ENCODE measurements around the gene DSCAM. TPM values are rescaled to one million over a fixed set of nuclear protein-coding genes. Genes with fewer than 3 reads are reported as not detected.

Gene DSCAM
- polyA plus RNA-seq, 1 donor: 0.85 TPM

- no peak for DNase-seq
- H3K9me3 ChIP-seq (ENCODE audit: control insufficient read depth, low read depth, low read length): no peaks in the 10 kb centered on the region
- no peak overlapping the region for H3K4me3 ChIP-seq (ENCODE audit: low read length)
- 100% methylated on average over 1 of the region's 5 CpGs for WGBS (ENCODE audit: insufficient coverage, low lambda C conversion rate)
- H3K36me3 ChIP-seq (ENCODE audit: control insufficient read depth, insufficient read depth, low read length): no peaks in the 10 kb centered on the region
- no peak overlapping the region for H3K27ac ChIP-seq (ENCODE audit: low read length)
- H3K27me3 ChIP-seq (ENCODE audit: control insufficient read depth, insufficient read depth, low read length): no peaks in the 10 kb centered on the region
- H3K4me1 ChIP-seq (ENCODE audit: control insufficient read depth, insufficient read depth, low read length): no peaks in the 10 kb centered on the region
Measured at GRCh38 chr21:40383951-40384350, 463.0 kb downstream of the DSCAM start.

GRCh38 chr21:40381111-40381510, 465.8 kb downstream of the DSCAM start:
- Histone ChIP-seq H3K9me3 (ENCODE audit: control insufficient read depth, low read depth, low read length) (no peaks in the 10 kb centered on the region), H3K4me3 (ENCODE audit: low read length) (no peak overlapping the region), H3K27me3 (ENCODE audit: control insufficient read depth, insufficient read depth, low read length) (no peaks in the 10 kb centered on the region), H3K27ac (ENCODE audit: low read length) (no peak overlapping the region), H3K36me3 (ENCODE audit: control insufficient read depth, insufficient read depth, low read length) (no peaks in the 10 kb centered on the region), H3K4me1 (ENCODE audit: control insufficient read depth, insufficient read depth, low read length) (no peaks in the 10 kb centered on the region)
- WGBS (ENCODE audit: insufficient coverage, low lambda C conversion rate): 100% methylated on average over 1 of the region's 5 CpGs
- no peak for DNase-seq

DNA sequence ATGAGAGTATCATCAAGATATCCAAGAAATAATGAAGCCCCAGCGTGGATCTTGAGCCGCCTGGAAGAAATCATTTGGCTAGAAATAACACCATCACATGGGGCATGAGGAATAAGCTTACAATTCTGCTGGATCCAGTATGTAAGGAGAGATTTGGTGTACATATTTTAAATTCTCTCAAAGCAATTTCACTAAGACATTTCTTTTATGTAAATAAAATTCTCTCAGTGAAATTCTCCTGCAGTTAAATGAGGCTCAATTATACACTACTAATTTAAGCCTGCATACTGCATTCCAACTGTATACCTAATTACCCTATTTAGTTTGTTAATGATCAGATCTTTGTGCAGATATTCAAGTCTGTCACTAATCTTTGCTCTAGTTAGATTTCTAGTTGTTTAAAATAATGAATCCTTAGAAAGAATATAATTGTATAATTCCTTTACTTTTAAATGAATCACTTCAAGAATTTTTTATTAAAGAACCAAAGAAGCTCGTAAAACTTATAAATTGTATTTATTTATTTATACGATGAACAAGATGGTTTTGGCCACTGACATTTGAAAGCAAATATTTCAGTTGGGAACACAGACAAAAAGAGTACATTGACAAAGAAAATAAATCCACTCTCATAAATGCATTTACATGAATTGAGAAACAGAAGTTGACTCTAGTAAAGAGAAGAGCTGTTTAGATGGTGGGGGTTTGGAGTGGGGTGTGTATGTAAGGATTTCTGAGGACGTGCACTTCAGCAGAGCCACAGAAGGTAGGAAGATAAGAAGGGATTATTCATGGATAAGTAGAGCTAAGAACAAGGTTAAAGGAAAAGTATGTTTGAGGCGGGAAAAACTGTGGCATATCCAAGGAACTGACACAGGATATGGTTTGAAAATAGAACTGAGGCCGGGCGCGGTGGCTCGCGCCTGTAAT, 466.8 kb downstream of the DSCAM start:
- Histone ChIP-seq H3K27me3 (ENCODE audit: control insufficient read depth, insufficient read depth, low read length) (no peaks in the 10 kb centered on the region), H3K4me3 (ENCODE audit: low read length) (no peak overlapping the region), H3K4me1 (ENCODE audit: control insufficient read depth, insufficient read depth, low read length) (no peaks in the 10 kb centered on the region), H3K27ac (ENCODE audit: low read length) (no peak overlapping the region), H3K36me3 (ENCODE audit: control insufficient read depth, insufficient read depth, low read length) (no peaks in the 10 kb centered on the region), H3K9me3 (ENCODE audit: control insufficient read depth, low read depth, low read length) (no peaks in the 10 kb centered on the region)
- no peak for DNase-seq
- WGBS (ENCODE audit: insufficient coverage, low lambda C conversion rate): 65% methylated on average over 4 of the region's 11 CpGs

- no peaks in the 10 kb centered on the region for H3K9me3 ChIP-seq (ENCODE audit: control insufficient read depth, low read depth, low read length)
- H3K36me3 ChIP-seq (ENCODE audit: control insufficient read depth, insufficient read depth, low read length): no peaks in the 10 kb centered on the region
- no peaks in the 10 kb centered on the region for H3K4me1 ChIP-seq (ENCODE audit: control insufficient read depth, insufficient read depth, low read length)
- 100% methylated on average over 1 of the region's 5 CpGs for whole genome bisulfite sequencing (ENCODE audit: insufficient coverage, low lambda C conversion rate)
- H3K4me3 ChIP-seq (ENCODE audit: low read length): no peak overlapping the region
- H3K27me3 ChIP-seq (ENCODE audit: control insufficient read depth, insufficient read depth, low read length): no peaks in the 10 kb centered on the region
- H3K27ac ChIP-seq (ENCODE audit: low read length): no peak overlapping the region
- no peak for DNase-seq
Measured at GRCh38 chr21:40377135-40377534, 469.8 kb downstream of the DSCAM start.

DNA sequence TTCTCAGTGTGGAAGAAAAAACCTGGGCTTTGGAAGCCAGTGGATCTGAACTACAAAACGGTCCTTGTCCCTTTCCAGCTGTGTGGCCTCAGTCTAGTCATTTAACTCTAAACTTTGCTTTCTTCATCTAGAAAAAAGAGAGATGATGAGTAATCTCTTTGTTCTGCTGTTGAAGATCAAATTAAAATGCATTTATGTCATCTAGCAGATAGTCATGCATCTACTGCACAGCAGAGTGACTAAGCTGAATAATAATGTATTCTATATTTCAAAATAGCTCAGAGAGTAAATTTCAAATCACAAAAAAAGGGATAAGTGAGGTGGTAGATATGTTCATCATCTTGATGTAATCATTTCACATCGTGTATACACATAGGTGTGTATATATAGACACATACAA, 473.2 kb downstream of the DSCAM start:
- WGBS (ENCODE audit: insufficient coverage, low lambda C conversion rate): no CpG with 5 or more reads among the region's 2 CpGs
- no peak for DNase-seq
- Histone ChIP-seq H3K4me3 (ENCODE audit: low read length) (no peak overlapping the region), H3K9me3 (ENCODE audit: control insufficient read depth, low read depth, low read length) (no peaks in the 10 kb centered on the region), H3K36me3 (ENCODE audit: control insufficient read depth, insufficient read depth, low read length) (no peaks in the 10 kb centered on the region), H3K4me1 (ENCODE audit: control insufficient read depth, insufficient read depth, low read length) (no peaks in the 10 kb centered on the region), H3K27ac (ENCODE audit: low read length) (no peak overlapping the region), H3K27me3 (ENCODE audit: control insufficient read depth, insufficient read depth, low read length) (no peaks in the 10 kb centered on the region)

- Histone ChIP-seq H3K27me3 (ENCODE audit: control insufficient read depth, insufficient read depth, low read length) (no peaks in the 10 kb centered on the region), H3K27ac (ENCODE audit: low read length) (no peak overlapping the region), H3K36me3 (ENCODE audit: control insufficient read depth, insufficient read depth, low read length) (no peaks in the 10 kb centered on the region), H3K9me3 (ENCODE audit: control insufficient read depth, low read depth, low read length) (no peaks in the 10 kb centered on the region), H3K4me1 (ENCODE audit: control insufficient read depth, insufficient read depth, low read length) (no peaks in the 10 kb centered on the region), H3K4me3 (ENCODE audit: low read length) (no peak overlapping the region)
- WGBS (ENCODE audit: insufficient coverage, low lambda C conversion rate): 67% methylated on average over 1 of the region's 2 CpGs
- DNase-seq: no peak
Measured at GRCh38 chr21:40372506-40372905, 474.5 kb downstream of the DSCAM start.

GRCh38 chr21:40371329-40371728, 475.6 kb downstream of the DSCAM start:
- H3K27ac ChIP-seq (ENCODE audit: low read length): no peak overlapping the region
- H3K27me3 ChIP-seq (ENCODE audit: control insufficient read depth, insufficient read depth, low read length): no peaks in the 10 kb centered on the region
- no peak for DNase-seq
- H3K9me3 ChIP-seq (ENCODE audit: control insufficient read depth, low read depth, low read length): no peaks in the 10 kb centered on the region
- 81% methylated on average over 4 of the region's 4 CpGs for WGBS (ENCODE audit: insufficient coverage, low lambda C conversion rate)
- H3K36me3 ChIP-seq (ENCODE audit: control insufficient read depth, insufficient read depth, low read length): no peaks in the 10 kb centered on the region
- no peak overlapping the region for H3K4me3 ChIP-seq (ENCODE audit: low read length)
- H3K4me1 ChIP-seq (ENCODE audit: control insufficient read depth, insufficient read depth, low read length): no peaks in the 10 kb centered on the region

GRCh38 chr21:40356644-40357043, 490.3 kb downstream of the DSCAM start:
- WGBS (ENCODE audit: insufficient coverage, low lambda C conversion rate): 100% methylated on average over 1 of the region's 2 CpGs
- no peaks in the 10 kb centered on the region for H3K36me3 ChIP-seq (ENCODE audit: control insufficient read depth, insufficient read depth, low read length)
- no peaks in the 10 kb centered on the region for H3K27me3 ChIP-seq (ENCODE audit: control insufficient read depth, insufficient read depth, low read length)
- no peaks in the 10 kb centered on the region for H3K9me3 ChIP-seq (ENCODE audit: control insufficient read depth, low read depth, low read length)
- no peak for DNase-seq
- no peak overlapping the region for H3K27ac ChIP-seq (ENCODE audit: low read length)
- H3K4me3 ChIP-seq (ENCODE audit: low read length): no peak overlapping the region
- no peaks in the 10 kb centered on the region for H3K4me1 ChIP-seq (ENCODE audit: control insufficient read depth, insufficient read depth, low read length)

DNA sequence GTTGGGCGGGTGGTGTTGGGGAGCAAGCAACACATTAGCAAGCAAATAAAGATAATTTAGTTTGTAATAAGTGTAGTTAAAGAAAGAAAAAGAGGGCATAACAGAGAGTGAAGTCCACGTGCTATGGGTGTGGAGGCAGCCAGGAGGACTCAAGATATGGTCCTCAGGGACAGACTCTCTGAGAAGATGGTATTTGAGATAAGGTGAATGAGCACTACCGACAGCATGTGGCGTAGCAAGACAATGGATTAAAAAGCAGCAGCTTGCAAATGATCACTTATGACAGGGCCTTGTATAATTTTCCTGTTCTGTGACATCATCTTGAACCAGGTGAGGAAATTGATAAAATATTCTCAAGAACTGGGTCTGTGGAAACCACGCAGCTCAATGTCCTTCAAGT, 491.9 kb downstream of the DSCAM start:
- 59% methylated on average over 2 of the region's 5 CpGs for WGBS (ENCODE audit: insufficient coverage, low lambda C conversion rate)
- DNase-seq: no peak

DNA sequence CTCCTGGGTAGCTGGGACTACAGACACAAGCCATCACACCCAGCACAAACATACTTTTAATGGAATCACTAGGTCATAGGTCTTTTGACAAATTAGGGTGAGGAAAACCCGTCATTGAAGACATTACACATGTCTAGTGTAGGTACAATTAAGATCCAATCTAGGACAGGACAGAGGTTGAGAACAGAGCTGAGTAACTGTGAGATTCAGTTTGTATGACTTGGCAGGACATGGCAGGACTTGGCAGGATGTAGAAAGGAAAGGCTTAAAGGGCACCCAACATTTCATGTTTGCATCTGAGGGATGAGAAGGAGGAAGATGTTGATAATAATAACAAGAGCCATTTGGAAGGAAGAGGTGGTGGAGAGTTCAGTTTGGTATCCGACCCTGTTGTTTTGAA, 496.0 kb downstream of the DSCAM start:
- H3K27ac ChIP-seq (ENCODE audit: low read length): no peak overlapping the region
- H3K27me3 ChIP-seq (ENCODE audit: control insufficient read depth, insufficient read depth, low read length): no peaks in the 10 kb centered on the region
- H3K9me3 ChIP-seq (ENCODE audit: control insufficient read depth, low read depth, low read length): no peaks in the 10 kb centered on the region
- no peaks in the 10 kb centered on the region for H3K4me1 ChIP-seq (ENCODE audit: control insufficient read depth, insufficient read depth, low read length)
- no peaks in the 10 kb centered on the region for H3K36me3 ChIP-seq (ENCODE audit: control insufficient read depth, insufficient read depth, low read length)
- no peak for DNase-seq
- 79% methylated on average over 2 of the region's 2 CpGs for WGBS (ENCODE audit: insufficient coverage, low lambda C conversion rate)
- H3K4me3 ChIP-seq (ENCODE audit: low read length): no peak overlapping the region

More for the DNA sequence above, 491.9 kb downstream of the DSCAM start:
- Histone ChIP-seq H3K27ac (ENCODE audit: low read length) (no peak overlapping the region), H3K4me3 (ENCODE audit: low read length) (no peak overlapping the region), H3K27me3 (ENCODE audit: control insufficient read depth, insufficient read depth, low read length) (no peaks in the 10 kb centered on the region), H3K9me3 (ENCODE audit: control insufficient read depth, low read depth, low read length) (no peaks in the 10 kb centered on the region), H3K4me1 (ENCODE audit: control insufficient read depth, insufficient read depth, low read length) (no peaks in the 10 kb centered on the region), H3K36me3 (ENCODE audit: control insufficient read depth, insufficient read depth, low read length) (no peaks in the 10 kb centered on the region)

GRCh38 chr21:40349591-40349990, 497.4 kb downstream of the DSCAM start:
- Histone ChIP-seq H3K9me3 (ENCODE audit: control insufficient read depth, low read depth, low read length) (no peaks in the 10 kb centered on the region), H3K27me3 (ENCODE audit: control insufficient read depth, insufficient read depth, low read length) (no peaks in the 10 kb centered on the region), H3K4me3 (ENCODE audit: low read length) (no peak overlapping the region), H3K4me1 (ENCODE audit: control insufficient read depth, insufficient read depth, low read length) (no peaks in the 10 kb centered on the region), H3K36me3 (ENCODE audit: control insufficient read depth, insufficient read depth, low read length) (no peaks in the 10 kb centered on the region), H3K27ac (ENCODE audit: low read length) (no peak overlapping the region)
- DNase-seq: no peak
- WGBS (ENCODE audit: insufficient coverage, low lambda C conversion rate): 55% methylated on average over 1 of the region's 2 CpGs

Data from large intestine (tissue), 3 donors.